G401 (cell line): Measurements from ENCODE around the gene RAB1B. TPM values are rescaled to one million over a fixed set of nuclear protein-coding genes. Genes with fewer than 3 reads are reported as not detected.
"Not testable (repeated sequence)": the region's sequence is repeated elsewhere in the genome, so short reads cannot be mapped to it uniquely, and the experiment has no call there.

Experiments used
- DNase-seq: peaks from one replicate; pipeline ENCODE4 v3.0.0-alpha.2; 2015; ENCODE audit warnings: low spot score
- in situ Hi-C: cut with HindIII; loops from 2 replicates; pipeline ENCODE4 v1.10.0; 2016; ENCODE audit warnings: low sequenced_read_pairs, mixed read lengths
- total RNA-seq: library from RNA; depleted of rRNA; stranded (reverse); fragments of >200 nt; shearing (Covaris generic); gene quantifications from 2 replicates; pipeline ENCODE4 v1.2.3, GENCODE V29; 2014

The RAB1B gene
- total RNA-seq, 1 experiment from 2014 or later, result 67.8 TPM

- in situ Hi-C loops, result no loop called here
- no peak for DNase-seq
These were observed 30.6 kb upstream of the RAB1B start for GRCh38 chr11:66237867-66238266.

DNA sequence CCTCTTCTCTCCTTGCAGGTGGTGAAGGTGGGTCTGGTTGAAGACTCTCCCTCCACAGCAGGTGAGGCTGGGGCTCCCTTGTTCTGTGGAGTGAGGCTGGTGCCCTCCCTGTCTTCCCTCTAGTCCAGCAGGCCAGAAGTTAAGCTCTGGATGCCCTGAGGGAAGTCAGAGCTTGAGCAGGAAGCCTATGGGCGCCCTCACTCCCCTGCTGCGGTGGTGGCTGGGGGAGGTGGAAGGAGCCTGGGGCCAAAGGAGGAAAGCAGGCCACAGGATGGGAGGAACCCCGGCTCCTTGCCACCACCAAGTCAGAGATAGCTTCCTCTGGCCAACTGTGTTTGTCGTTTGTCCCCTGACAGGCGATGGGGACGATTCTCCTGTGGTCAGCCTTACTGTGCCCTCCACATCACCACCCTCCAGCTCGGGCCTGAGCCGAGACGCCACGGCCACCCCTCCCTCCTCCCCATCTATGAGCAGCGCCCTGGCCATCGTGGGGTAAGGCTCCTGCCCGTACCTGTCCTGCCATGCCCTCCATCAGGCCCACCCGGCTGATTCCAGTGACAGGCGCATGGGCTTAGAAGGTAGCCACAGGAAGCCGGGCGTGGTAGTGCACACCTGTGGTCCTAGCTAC, 29.5 kb upstream of the RAB1B start:
- in situ Hi-C loops, result no loop called here
- DNase-seq, result no peak

- in situ Hi-C loops, result no loop called here
- no peak for DNase-seq
These were observed 28.9 kb upstream of the RAB1B start for GRCh38 chr11:66239511-66239910.

- no peak for DNase-seq
- in situ Hi-C loops, result no loop called here
These were observed 28.2 kb upstream of the RAB1B start for GRCh38 chr11:66239998-66240780.

DNA sequence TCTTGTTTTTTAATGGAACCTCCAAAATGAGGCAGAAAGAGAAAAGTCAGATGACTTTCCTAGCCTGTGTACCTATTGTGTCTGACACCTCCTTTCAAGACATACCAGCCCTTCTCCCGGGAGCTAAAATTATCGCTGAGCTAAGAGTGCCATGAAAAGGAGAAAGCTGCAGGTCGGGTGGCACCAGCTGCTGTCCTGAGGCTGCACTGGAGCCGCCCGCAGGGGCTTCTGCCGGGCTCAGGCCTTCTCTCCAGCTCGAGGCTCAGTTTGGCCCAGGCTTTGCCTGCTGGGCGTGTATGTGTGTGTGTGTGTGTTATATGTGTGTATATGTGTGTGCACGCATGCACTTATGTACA, 27.7 kb upstream of the RAB1B start:
- in situ Hi-C loops, result no loop called here
- no peak for DNase-seq

DNA sequence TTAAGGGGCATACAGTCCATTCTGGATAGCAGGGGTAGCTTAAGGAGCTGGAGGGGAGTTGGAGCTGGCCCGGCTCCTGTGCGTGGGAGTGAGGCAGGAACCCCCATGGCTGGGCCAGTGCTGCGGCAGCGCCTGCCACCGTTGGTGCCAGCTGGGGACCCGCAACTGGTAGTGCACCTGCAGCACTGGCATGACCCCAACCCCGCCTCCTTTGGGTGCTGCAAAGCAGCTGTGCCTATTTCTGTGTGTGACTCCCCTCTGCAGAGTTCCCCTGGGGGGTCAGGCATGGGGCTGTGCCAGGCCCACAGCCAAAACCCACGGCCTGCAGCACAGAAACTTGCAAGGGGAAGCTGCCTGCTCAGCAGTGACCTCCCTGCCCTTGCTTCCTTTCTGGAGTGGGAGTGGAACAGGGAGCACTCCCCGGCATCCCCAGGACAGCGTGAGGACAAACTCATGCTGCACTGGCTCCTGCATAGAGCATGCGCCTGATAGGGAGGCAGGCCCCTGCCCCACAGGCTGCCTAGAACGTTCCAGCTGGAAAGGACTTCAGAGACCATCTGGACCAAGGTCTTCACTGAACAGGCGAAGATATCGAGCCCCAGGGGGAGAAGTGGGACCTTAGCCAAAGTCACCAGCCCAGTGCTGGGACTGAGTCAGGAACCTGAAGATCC, 26.2 kb upstream of the RAB1B start:
- DNase-seq, result peak; percentile 93
- in situ Hi-C loops, result no loop called here

DNA sequence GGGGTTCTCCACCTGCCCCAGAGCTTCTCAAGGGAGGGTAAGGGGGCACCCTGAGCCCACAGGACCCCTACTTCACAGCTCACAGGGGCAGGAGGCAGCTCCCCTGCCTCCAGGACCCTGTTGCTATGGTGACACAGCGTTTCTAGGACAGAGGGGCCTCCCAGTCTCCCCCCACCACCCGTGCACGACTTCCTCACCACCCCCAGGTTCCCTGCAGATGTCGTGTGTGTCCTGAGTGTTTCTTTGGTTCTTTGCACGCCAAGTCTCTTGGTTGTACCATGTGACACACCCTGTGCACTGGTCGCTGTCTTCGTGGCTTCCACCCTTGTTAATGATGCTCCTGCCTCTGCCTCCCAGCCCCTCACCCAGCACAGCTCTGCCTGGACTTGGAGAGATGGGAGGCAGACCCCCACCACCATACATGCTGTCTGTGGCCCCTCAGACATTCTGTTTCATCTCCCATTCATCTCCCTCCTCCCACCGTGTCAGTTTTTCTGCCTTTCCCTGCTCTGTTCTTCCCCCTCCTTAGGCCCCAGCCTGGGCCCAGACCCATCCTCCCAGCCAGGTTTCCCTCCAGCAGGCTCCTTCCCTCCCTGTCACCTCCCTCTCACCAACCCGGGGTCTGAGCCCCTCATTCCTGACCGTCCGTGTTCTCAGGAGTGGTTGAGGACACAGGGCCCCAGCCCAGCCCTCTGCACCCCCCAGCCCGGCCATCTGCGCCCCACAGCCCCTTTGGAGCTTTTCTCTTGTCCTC, 24.5 kb upstream of the RAB1B start:
- in situ Hi-C loops, result no loop called here
- DNase-seq, result no peak

- no peak for DNase-seq
- in situ Hi-C loops, result no loop called here
These were observed 21.1 kb upstream of the RAB1B start for GRCh38 chr11:66247295-66247694.

DNA sequence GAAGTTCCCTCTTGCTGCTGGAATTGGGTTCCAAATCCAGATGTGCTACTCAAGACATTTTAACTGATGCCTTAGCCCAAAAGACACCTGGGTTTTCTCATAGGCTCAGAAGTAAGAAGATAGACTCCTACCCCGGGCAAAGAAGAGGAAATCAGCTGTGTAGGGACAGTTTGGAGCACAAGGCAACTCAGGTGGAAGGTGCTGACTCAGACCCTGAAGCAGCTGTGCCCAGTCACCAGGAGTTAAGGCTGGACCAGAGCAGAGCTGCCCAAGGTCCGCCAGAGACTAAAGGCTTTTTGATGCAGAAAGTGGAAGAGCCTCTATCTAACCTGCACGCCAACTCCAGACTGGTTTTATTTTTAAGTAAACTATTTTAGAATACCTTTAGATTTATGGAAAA, 20.6 kb upstream of the RAB1B start:
- no peak for DNase-seq
- in situ Hi-C loops, result no loop called here

- in situ Hi-C loops, result no loop called here
- DNase-seq, result no peak
These were observed 19.5 kb upstream of the RAB1B start for GRCh38 chr11:66248903-66249302.

DNA sequence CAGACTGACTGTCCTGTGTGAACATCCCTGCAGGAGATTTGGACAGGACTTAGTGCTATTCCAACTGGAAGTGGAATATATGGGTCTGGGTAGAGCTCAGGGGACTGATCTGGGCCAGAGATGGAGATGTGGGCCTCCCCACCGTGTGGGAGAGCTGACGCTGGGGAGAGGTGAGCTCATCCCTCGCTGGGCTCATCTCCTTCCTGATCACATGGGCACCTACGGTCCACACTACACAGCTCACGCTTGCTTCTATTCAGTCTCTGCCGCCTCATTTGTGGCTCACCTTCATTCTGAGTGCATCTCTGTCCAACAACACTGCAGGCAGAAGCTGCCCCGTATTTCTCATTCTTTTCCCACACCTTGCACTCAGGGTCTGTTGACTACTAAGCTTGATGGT, 16.6 kb upstream of the RAB1B start:
- in situ Hi-C loops, result no loop called here
- DNase-seq, result peak; percentile 80

DNA sequence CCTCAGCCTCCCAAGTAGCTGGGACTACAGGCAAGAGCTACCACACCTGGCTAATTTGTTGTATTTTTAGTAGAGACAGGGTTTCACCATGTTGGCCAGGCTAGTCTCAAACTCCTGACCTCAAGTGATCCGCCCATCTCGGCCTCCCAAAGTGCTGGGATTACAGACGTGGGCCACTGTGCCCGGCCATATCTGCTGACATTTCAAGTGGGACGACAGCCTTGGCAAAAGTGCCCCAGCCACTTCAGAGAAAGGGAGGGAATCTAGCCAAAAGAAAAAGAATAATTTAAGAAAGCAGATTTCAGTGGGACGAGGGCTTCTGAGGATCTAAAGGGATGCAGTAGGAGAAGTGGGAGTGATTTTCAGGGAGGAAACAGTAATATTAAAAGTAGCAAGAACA, 15.4 kb upstream of the RAB1B start:
- in situ Hi-C loops, DNase-seq: not testable (repeated sequence)

GRCh38 chr11:66258473-66258893, 10.0 kb upstream of the RAB1B start:
- DNase-seq, result no peak
- in situ Hi-C loops, result no loop called here

- in situ Hi-C loops, result no loop called here
These were observed 9.2 kb upstream of the RAB1B start for GRCh38 chr11:66259225-66259624.

DNA sequence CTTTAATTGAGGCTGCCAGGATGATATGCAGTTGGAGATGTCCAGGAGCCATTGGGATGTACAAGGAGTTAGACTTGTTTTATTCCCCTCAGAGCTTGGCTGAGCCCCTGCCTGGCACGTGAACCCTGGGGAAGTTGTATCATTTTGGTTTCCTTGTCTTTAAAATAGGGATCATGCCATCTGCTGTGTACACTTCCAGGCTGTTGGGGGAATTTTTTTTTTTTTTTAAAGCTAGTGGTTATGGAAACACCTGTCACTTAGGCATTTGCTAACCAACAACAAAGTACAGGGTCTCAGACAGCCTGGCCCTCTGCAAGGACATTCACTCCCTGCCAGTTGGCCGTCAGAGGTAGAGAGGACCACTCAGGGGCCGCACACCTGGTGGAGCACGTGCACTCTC, 8.5 kb upstream of the RAB1B start:
- in situ Hi-C loops, result no loop called here
- DNase-seq, result no peak

More at GRCh38 chr11:66259225-66259624, 9.2 kb upstream of the RAB1B start:
- DNase-seq, result no peak

- in situ Hi-C loops, result no loop called here
- no peak for DNase-seq
These were observed 6.9 kb upstream of the RAB1B start for GRCh38 chr11:66261578-66261977.

GRCh38 chr11:66262191-66262590, 6.2 kb upstream of the RAB1B start:
- in situ Hi-C loops, result no loop called here
- DNase-seq, result no peak

DNA sequence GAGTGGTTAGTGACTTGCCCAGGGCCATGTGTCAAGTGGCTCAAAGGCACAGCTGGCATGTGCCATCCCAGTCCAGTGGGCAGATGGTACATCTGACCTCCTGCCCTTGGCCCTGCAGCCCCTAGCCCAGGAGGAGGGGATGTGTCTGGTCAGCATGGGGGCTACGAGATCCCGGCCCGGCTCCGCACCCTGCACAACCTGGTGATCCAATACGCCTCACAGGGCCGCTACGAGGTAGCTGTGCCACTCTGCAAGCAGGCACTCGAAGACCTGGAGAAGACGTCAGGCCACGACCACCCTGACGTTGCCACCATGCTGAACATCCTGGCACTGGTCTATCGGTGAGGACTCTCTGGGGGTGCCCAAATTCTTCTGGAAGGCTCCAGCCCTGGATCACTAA, 5.7 kb upstream of the RAB1B start:
- in situ Hi-C loops, result no loop called here
- DNase-seq, result no peak

DNA sequence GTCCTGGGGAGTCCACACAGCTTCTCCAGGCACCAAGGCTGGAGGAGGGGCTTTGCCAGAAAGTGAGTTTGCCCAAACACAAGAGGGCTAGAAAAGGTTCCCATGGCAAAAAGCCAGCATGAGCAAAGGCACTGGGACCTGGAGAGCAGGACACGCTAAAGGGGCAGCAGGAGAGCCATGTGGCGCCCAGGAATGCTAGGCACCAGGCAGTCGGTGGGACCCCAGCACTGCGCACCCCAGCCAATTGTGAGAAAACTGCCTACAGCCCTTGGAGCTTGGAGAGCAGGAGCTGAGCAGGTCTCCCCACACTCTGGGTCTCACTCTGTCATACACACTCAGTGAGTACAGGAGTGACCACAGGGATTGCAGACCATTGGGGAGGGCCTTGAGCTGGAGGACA, 5.2 kb upstream of the RAB1B start:
- in situ Hi-C loops, result no loop called here
- no peak for DNase-seq

- in situ Hi-C loops, result no loop called here
- DNase-seq, result no peak
These were observed 4.7 kb upstream of the RAB1B start for GRCh38 chr11:66263785-66264184.
